Gastroesophageal sphincter (tissue), 4 donors: ENCODE results near the gene ADD2. TPM values are rescaled to one million over a fixed set of nuclear protein-coding genes. Genes with fewer than 3 reads are reported as not detected.
"Not testable (repeated sequence)": the region's sequence is repeated elsewhere in the genome, so short reads cannot be mapped to it uniquely, and the experiment has no call there.

Source experiments
- ATAC-seq: fragments of 150-250 bp; one replicate; pipeline ENCODE4 v1.9.1; 2016; ENCODE audit warnings: mild to moderate bottlenecking, moderate library complexity
- H3K27ac ChIP-seq, 4 donors: fragments of 200-600 bp; sonication (generic) in 3 of 4; 1 replicate in 3 of 4; 2 replicates in 1 of 4; pipeline ENCODE4 v1.5.1; 2016 to 2019
- H3K27me3 ChIP-seq: fragments of 200-600 bp; sonication (generic); one replicate; pipeline ENCODE4 v1.5.1; 2019
- H3K36me3 ChIP-seq, 2 donors: fragments of 200-600 bp; sonication (generic); one replicate each; pipeline ENCODE4 v1.5.1; 2019; ENCODE audit warnings: control low read depth in 1 of 2
- H3K4me1 ChIP-seq, 3 donors: fragments of 200-600 bp; sonication (generic); 1 replicate in 2 of 3; 2 replicates in 1 of 3; pipeline ENCODE4 v1.5.1; 2016 to 2019; ENCODE audit warnings: control low read depth in 2 of 3
- H3K4me3 ChIP-seq, 2 donors: fragments of 200-600 bp; sonication (generic); one replicate each; pipeline ENCODE4 v1.5.1; 2019; ENCODE audit warnings: mild to moderate bottlenecking in 1 of 2, moderate library complexity in 1 of 2
- H3K9me3 ChIP-seq, 3 donors: fragments of 200-600 bp; sonication (generic); one replicate each; pipeline ENCODE4 v1.5.1; 2017 to 2019; ENCODE audit warnings: control low read depth in 2 of 3
- EP300 ChIP-seq: sonication (generic); formaldehyde crosslinking; IDR thresholded peaks from one replicate; pipeline ENCODE4 v1.6.1; 2017; ENCODE audit warnings: antibody characterized with exemption, mild to moderate bottlenecking
- POLR2A ChIP-seq, 2 donors: fragments of 450-650 bp; IDR thresholded peaks; one replicate each; pipeline ENCODE4 v1.6.1; 2017; ENCODE audit warnings: antibody characterized with exemption in 2 of 2, mild to moderate bottlenecking in 2 of 2, moderate library complexity in 1 of 2
- POLR2AphosphoS5 ChIP-seq: sonication (generic); formaldehyde crosslinking; IDR thresholded peaks from one replicate; pipeline ENCODE4 v1.6.1; 2017; ENCODE audit warnings: antibody characterized with exemption
- WGBS, 2 donors: methylation state at CpG; one replicate each; pipeline ENCODE4 v1.1.5; 2018; ENCODE audit warnings: low coverage in 1 of 2; 5-methylcytosine and 5-hydroxymethylcytosine counted together
- total RNA-seq, 4 donors: library from RNA; depleted of rRNA; stranded (reverse); fragments of >200 nt; gene quantifications; one replicate each; pipeline ENCODE4 v1.1.0, GENCODE V29; 2016
- TF ChIP-seq, protein P1 (sequence below), 4 experiments: fragments of 200-600 bp in 2 of 4; fragments of 450-650 bp in 2 of 4; sonication (generic) in 1 of 4; IDR thresholded peaks; one replicate each; pipeline ENCODE4 v1.5.1; 2017 to 2019; ENCODE audit warnings: antibody characterized with exemption in 4 of 4, mild to moderate bottlenecking in 2 of 4, moderate library complexity in 2 of 4

The ADD2 gene
- total RNA-seq, 4 donors from 2014 or later = 2.4 to 7.8 (median 3.6) TPM

DNA sequence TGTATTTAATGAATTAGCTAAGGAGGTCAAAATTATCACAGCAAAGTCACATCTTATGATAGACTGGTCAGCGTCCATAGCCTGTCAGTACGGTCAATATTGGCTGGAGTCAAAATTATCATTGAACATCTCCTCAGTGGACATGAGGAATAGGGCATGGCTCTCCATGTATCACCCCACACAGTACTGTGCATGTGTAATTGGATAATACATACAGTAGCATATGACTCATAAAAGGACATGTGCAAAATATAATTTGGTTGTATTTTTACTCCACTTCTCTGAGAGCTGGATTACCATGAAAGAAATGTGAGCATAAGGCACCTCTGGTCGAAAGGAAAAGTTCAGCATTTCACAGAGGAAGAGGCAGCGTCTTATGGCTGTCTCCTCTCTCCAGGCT is 24.9 kb downstream of the ADD2 start:
- ATAC-seq = no peak
- H3K4me3 ChIP-seq = no peak overlapping the region
- TF ChIP-seq POLR2AphosphoS5 = no peak
- TF ChIP-seq POLR2A (IDR thresholded peaks at IDR 0.05) = no peak
- no peak for TF ChIP-seq EP300
- TF ChIP-seq, protein P1, sequence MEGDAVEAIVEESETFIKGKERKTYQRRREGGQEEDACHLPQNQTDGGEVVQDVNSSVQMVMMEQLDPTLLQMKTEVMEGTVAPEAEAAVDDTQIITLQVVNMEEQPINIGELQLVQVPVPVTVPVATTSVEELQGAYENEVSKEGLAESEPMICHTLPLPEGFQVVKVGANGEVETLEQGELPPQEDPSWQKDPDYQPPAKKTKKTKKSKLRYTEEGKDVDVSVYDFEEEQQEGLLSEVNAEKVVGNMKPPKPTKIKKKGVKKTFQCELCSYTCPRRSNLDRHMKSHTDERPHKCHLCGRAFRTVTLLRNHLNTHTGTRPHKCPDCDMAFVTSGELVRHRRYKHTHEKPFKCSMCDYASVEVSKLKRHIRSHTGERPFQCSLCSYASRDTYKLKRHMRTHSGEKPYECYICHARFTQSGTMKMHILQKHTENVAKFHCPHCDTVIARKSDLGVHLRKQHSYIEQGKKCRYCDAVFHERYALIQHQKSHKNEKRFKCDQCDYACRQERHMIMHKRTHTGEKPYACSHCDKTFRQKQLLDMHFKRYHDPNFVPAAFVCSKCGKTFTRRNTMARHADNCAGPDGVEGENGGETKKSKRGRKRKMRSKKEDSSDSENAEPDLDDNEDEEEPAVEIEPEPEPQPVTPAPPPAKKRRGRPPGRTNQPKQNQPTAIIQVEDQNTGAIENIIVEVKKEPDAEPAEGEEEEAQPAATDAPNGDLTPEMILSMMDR (IDR thresholded peaks at IDR 0.05) = no peak
- no peak overlapping the region for H3K27ac ChIP-seq
- no peaks in the 10 kb centered on the region for H3K36me3 ChIP-seq
- peaks cover 6% of the 10 kb centered on the region for H3K27me3 ChIP-seq
- 73 to 86% methylated on average over 4 of the region's 4 CpGs for WGBS, 2 donors
- peaks cover 0 to 6% (median 0%) of the 10 kb centered on the region in 3 donors for H3K9me3 ChIP-seq
- H3K4me1 ChIP-seq = no peaks in the 10 kb centered on the region

DNA sequence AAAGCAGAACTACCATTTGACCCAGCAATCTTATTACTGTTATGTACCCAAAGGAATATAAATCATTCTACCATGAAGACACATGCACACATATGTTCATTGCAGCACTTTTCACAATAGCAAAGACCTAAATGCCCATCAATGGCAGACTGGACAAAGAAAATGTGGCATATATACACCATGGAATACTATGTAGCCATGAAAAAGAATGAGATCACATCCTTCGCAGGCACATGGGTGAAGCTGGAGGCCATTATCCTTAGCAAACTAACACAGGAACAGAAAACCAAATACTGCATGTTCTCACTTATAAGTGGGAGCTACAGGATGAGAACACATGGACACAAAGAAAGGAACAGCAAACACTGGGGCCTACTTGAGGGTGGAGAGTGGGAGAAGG is 28.5 kb downstream of the ADD2 start:
- H3K27me3 ChIP-seq = peaks cover 22% of the 10 kb centered on the region
- H3K9me3 ChIP-seq, H3K4me3 ChIP-seq, H3K36me3 ChIP-seq, H3K4me1 ChIP-seq, H3K27ac ChIP-seq, ATAC-seq: not testable (repeated sequence)
- WGBS, 2 donors = 89 to 100% methylated on average over 1 of the region's 1 CpG

DNA sequence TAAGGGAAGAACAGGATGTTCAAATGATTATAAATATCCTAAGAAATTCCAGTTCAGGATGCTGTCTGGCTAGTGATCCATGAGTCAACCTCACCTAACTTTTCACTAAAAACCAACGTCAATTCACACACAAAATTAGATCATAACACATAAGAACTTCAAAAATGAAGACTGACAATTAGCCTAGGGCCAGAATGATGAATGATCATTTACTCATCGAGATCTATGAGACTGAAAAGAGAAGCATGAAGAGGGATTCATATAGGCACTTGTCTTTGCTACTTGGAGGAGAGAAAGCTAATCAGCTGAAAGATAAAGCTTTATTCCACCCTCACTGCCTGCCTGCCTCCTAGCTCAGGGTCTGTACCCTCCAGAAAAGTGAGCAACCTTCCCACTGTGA is 29.8 kb downstream of the ADD2 start:
- peaks cover 34% of the 10 kb centered on the region for H3K27me3 ChIP-seq
- H3K9me3 ChIP-seq = peaks cover 0 to 6% (median 0%) of the 10 kb centered on the region in 3 donors
- H3K36me3 ChIP-seq = no peaks in the 10 kb centered on the region
- TF ChIP-seq, protein P1 (IDR thresholded peaks at IDR 0.05) = no peak
- TF ChIP-seq POLR2A (IDR thresholded peaks at IDR 0.05) (no peak), EP300 (no peak), POLR2AphosphoS5 (no peak)
- no peaks in the 10 kb centered on the region for H3K4me1 ChIP-seq
- H3K27ac ChIP-seq = no peak overlapping the region
- WGBS, 2 donors = 50 to 55% methylated on average over 1 to 2 of the region's 2 CpGs
- ATAC-seq = no peak
- no peak overlapping the region for H3K4me3 ChIP-seq

DNA sequence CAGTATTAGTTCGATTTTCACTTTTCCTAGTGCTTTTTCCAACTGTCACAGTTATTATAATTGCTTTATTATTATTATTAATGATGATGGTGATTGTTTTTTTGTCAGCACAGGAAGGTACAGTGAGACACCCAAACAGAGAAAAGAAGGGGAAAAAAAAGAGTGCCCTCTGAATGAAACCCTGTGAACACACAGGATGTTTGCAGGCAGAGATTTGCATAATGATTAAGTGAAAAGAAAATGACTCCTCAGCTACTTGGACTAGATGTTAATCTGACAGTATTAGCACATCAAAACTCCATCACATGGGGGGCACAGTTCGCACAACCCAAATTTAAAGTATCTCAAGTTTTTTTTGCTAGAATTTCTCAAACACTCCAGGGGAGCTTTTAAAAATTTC is 32.9 kb downstream of the ADD2 start:
- peaks cover 0 to 6% (median 0%) of the 10 kb centered on the region in 3 donors for H3K9me3 ChIP-seq
- H3K27me3 ChIP-seq = peaks cover 36% of the 10 kb centered on the region
- 49 to 70% methylated on average over 2 of the region's 2 CpGs for WGBS, 2 donors
- no peaks in the 10 kb centered on the region for H3K36me3 ChIP-seq
- ATAC-seq = no peak
- no peaks in the 10 kb centered on the region for H3K4me1 ChIP-seq
- no peak overlapping the region for H3K27ac ChIP-seq
- TF ChIP-seq, protein P1 (IDR thresholded peaks at IDR 0.05) = no peak
- TF ChIP-seq POLR2AphosphoS5 (no peak), POLR2A (IDR thresholded peaks at IDR 0.05) (no peak), EP300 (no peak)
- no peak overlapping the region for H3K4me3 ChIP-seq

DNA sequence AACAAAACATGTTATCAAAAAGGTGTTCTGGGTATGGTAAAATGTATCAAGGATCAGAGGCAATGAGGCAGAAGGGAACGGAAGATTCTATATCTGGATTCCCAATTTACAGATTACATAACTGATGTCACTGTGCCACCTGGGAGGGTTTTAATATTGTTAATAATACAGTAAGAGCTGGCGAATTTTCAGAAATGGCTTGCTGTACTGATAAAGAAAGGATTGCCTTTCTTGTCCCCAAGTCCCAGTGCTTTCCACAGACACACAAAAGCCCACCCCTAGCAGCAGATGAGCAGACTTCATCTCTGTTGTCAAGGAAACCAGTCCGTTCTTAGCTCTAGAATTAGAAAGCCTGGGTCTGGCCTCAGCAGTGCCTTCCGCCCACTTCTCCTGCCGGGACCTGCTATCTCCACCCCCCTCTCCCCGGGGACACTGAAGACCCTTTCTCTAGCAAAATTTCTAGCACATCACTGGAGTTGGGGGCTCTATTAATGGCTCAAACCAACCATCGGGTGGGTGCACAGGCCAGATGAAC is 34.3 kb downstream of the ADD2 start:
- no peaks in the 10 kb centered on the region for H3K36me3 ChIP-seq
- H3K4me3 ChIP-seq = no peak overlapping the region
- H3K27me3 ChIP-seq = peaks cover 36% of the 10 kb centered on the region
- TF ChIP-seq POLR2A (IDR thresholded peaks at IDR 0.05) = no peak
- no peak for TF ChIP-seq POLR2AphosphoS5
- no peak for TF ChIP-seq EP300
- TF ChIP-seq, protein P1 (IDR thresholded peaks at IDR 0.05) = no peak
- H3K4me1 ChIP-seq = no peaks in the 10 kb centered on the region
- 30 to 36% methylated on average over 3 to 5 of the region's 7 CpGs for WGBS, 2 donors
- H3K9me3 ChIP-seq = no peaks in the 10 kb centered on the region
- no peak overlapping the region for H3K27ac ChIP-seq
- ATAC-seq = no peak
